SK-N-DZ (cell line): Measurements from ENCODE around the gene TPST2.

Experiments
- DNase-seq: peaks from one replicate; pipeline ENCODE4 v3.0.0-alpha.2; 2015; ENCODE audit warnings: low spot score

Gene TPST2

GRCh38 chr22:26610996-26611395 lies 21.1 kb upstream of the TPST2 start:
- no peak for DNase-seq

GRCh38 chr22:26610072-26610958 lies 20.4 kb upstream of the TPST2 start:
- no peak for DNase-seq

GRCh38 chr22:26609287-26609686 lies 19.4 kb upstream of the TPST2 start:
- DNase-seq: no peak

- DNase-seq: no peak
Observed at GRCh38 chr22:26608129-26608528, 18.2 kb upstream of the TPST2 start.

- DNase-seq: no peak
Observed at GRCh38 chr22:26606611-26607010, 16.7 kb upstream of the TPST2 start.

- DNase-seq: no peak
Observed at GRCh38 chr22:26604368-26604767, 14.4 kb upstream of the TPST2 start.

- no peak for DNase-seq
Observed at GRCh38 chr22:26602127-26602526, 12.2 kb upstream of the TPST2 start.

- DNase-seq: no peak
Observed at GRCh38 chr22:26601726-26602125, 11.8 kb upstream of the TPST2 start.

- no peak for DNase-seq
Observed at GRCh38 chr22:26599505-26599904, 9.6 kb upstream of the TPST2 start.

- no peak for DNase-seq
Observed at GRCh38 chr22:26597480-26597879, 7.5 kb upstream of the TPST2 start.

- DNase-seq: no peak
Observed at GRCh38 chr22:26597026-26597425, 7.1 kb upstream of the TPST2 start.

- no peak for DNase-seq
Observed at GRCh38 chr22:26593763-26594162, 3.8 kb upstream of the TPST2 start.

- DNase-seq: no peak
Observed at GRCh38 chr22:26592421-26592891, 2.5 kb upstream of the TPST2 start.

- DNase-seq: no peak
Observed at GRCh38 chr22:26589367-26589844, 526 bp downstream of the TPST2 start.

GRCh38 chr22:26588729-26589366 lies 1.1 kb downstream of the TPST2 start:
- DNase-seq: peak; percentile 20

GRCh38 chr22:26587991-26588613 lies 1.8 kb downstream of the TPST2 start:
- DNase-seq: no peak

- DNase-seq: no peak
Observed at GRCh38 chr22:26586556-26587325, 3.2 kb downstream of the TPST2 start.

GRCh38 chr22:26585104-26585790 lies 4.7 kb downstream of the TPST2 start:
- DNase-seq: no peak

- no peak for DNase-seq
Observed at GRCh38 chr22:26584010-26584409, 5.9 kb downstream of the TPST2 start.

GRCh38 chr22:26581633-26582168 lies 8.2 kb downstream of the TPST2 start:
- no peak for DNase-seq

GRCh38 chr22:26581026-26581425 lies 8.9 kb downstream of the TPST2 start:
- DNase-seq: no peak
